Measurements from ENCODE around the gene PTCH1.

The PTCH1 gene

GRCh38 chr9:95507464-95508241 is 9.1 kb downstream of the PTCH1 start:
- Histone ChIP-seq H3K27me3 (ENCODE audit: control insufficient read depth in 1 of 2, insufficient read depth in 2 of 2, low read length in 2 of 2) (peaks cover 0 to 2% of the 10 kb centered on the region in 2 donors), H3K9ac (ENCODE audit: low read depth in 1 of 2, low read length in 2 of 2) (peak overlapping the region; percentile 66 to 85)

GRCh38 chr9:95506678-95507463 is 9.9 kb downstream of the PTCH1 start:
- H3K9ac ChIP-seq (ENCODE audit: low read depth in 1 of 2, low read length in 2 of 2): peak overlapping the region; percentile 66 to 85
- H3K4me1 ChIP-seq (ENCODE audit: control insufficient read depth in 1 of 2, insufficient read depth in 2 of 2, low read length in 2 of 2): peaks cover 13 to 22% of the 10 kb centered on the region in 2 donors
- peak overlapping the region; percentile 71 for H3K27ac ChIP-seq (ENCODE audit: low read depth, low read length)
- H3K9me3 ChIP-seq (ENCODE audit: control insufficient read depth in 1 of 2, low read length in 2 of 2): no peaks in the 10 kb centered on the region
- no peaks in the 10 kb centered on the region for H3K27me3 ChIP-seq (ENCODE audit: control insufficient read depth in 1 of 2, insufficient read depth in 2 of 2, low read length in 2 of 2)
- peak overlapping the region; percentile 75 to 88 for H3K4me3 ChIP-seq (ENCODE audit: low read depth in 1 of 2, low read length in 2 of 2)
- no peaks in the 10 kb centered on the region for H3K36me3 ChIP-seq (ENCODE audit: control insufficient read depth in 1 of 2, insufficient read depth in 2 of 2, low read length in 2 of 2)

More at GRCh38 chr9:95507464-95508241, 9.1 kb downstream of the PTCH1 start:
- Histone ChIP-seq H3K36me3 (ENCODE audit: control insufficient read depth in 1 of 2, insufficient read depth in 2 of 2, low read length in 2 of 2) (no peaks in the 10 kb centered on the region), H3K4me1 (ENCODE audit: control insufficient read depth in 1 of 2, insufficient read depth in 2 of 2, low read length in 2 of 2) (peaks cover 9 to 24% of the 10 kb centered on the region in 2 donors), H3K27ac (ENCODE audit: low read depth, low read length) (peak overlapping the region; percentile 71), H3K9me3 (ENCODE audit: control insufficient read depth in 1 of 2, low read length in 2 of 2) (no peaks in the 10 kb centered on the region), H3K4me3 (ENCODE audit: low read depth in 1 of 2, low read length in 2 of 2) (peak overlapping the region; percentile 75 to 88)

- peak overlapping the region; percentile 71 for H3K27ac ChIP-seq (ENCODE audit: low read depth, low read length)
- no peaks in the 10 kb centered on the region for H3K27me3 ChIP-seq (ENCODE audit: control insufficient read depth in 1 of 2, insufficient read depth in 2 of 2, low read length in 2 of 2)
- H3K4me1 ChIP-seq (ENCODE audit: control insufficient read depth in 1 of 2, insufficient read depth in 2 of 2, low read length in 2 of 2): peaks cover 9 to 17% of the 10 kb centered on the region in 2 donors
- peak overlapping the region; percentile 75 to 88 for H3K4me3 ChIP-seq (ENCODE audit: low read depth in 1 of 2, low read length in 2 of 2)
- no peaks in the 10 kb centered on the region for H3K36me3 ChIP-seq (ENCODE audit: control insufficient read depth in 1 of 2, insufficient read depth in 2 of 2, low read length in 2 of 2)
- H3K9me3 ChIP-seq (ENCODE audit: control insufficient read depth in 1 of 2, low read length in 2 of 2): no peaks in the 10 kb centered on the region
- peak overlapping the region; percentile 66 to 85 for H3K9ac ChIP-seq (ENCODE audit: low read depth in 1 of 2, low read length in 2 of 2)
These were observed 10.4 kb downstream of the PTCH1 start for GRCh38 chr9:95506428-95506677.

DNA sequence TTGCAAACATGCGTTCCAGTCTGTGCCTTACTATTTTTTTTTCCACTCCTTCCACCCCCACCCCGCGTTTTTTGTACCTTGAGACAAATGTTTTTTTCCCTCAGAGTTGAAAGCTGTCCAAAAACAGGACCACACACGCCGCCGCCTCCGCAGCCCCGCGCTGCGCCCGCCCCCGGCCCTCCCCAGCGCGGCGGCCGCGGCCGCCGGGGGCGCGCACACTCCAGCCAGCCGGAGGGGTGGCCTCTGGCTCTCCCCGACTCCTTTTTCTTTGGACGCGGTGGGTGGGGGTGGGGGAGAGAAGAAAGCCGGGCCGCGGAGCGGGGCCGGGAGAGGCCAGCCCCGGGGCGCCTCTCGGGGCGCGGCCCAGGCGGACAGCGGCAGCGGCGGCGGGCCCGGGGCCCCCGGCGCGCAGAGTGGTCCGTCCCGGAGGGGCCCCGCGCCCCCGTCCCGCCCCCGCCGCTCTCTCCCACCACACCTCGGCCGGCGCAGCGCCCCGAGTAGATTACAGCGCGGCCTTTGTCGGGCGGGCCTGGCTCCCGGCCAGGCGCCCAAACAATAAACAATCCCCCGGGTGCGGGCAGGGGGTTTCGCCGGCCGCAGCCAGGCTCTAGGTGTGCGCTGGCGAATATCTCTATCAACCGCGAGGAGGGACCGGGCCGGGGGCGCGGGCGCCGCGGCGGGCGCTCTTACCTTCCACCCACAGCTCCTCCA is 10.9 kb downstream of the PTCH1 start:
- H3K4me3 ChIP-seq (ENCODE audit: low read depth in 1 of 2, low read length in 2 of 2): peak overlapping the region; percentile 75 to 88
- no peaks in the 10 kb centered on the region for H3K36me3 ChIP-seq (ENCODE audit: control insufficient read depth in 1 of 2, insufficient read depth in 2 of 2, low read length in 2 of 2)
- H3K9me3 ChIP-seq (ENCODE audit: control insufficient read depth in 1 of 2, low read length in 2 of 2): no peaks in the 10 kb centered on the region
- no peaks in the 10 kb centered on the region for H3K27me3 ChIP-seq (ENCODE audit: control insufficient read depth in 1 of 2, insufficient read depth in 2 of 2, low read length in 2 of 2)
- peak overlapping the region; percentile 71 for H3K27ac ChIP-seq (ENCODE audit: low read depth, low read length)
- H3K9ac ChIP-seq (ENCODE audit: low read depth in 1 of 2, low read length in 2 of 2): peak overlapping the region; percentile 66 to 85
- peaks cover 8 to 17% of the 10 kb centered on the region in 2 donors for H3K4me1 ChIP-seq (ENCODE audit: control insufficient read depth in 1 of 2, insufficient read depth in 2 of 2, low read length in 2 of 2)

GRCh38 chr9:95505072-95505716 is 11.6 kb downstream of the PTCH1 start:
- peak overlapping the region; percentile 41 to 61 for H3K4me3 ChIP-seq (ENCODE audit: low read depth in 1 of 2, low read length in 2 of 2)
- H3K9me3 ChIP-seq (ENCODE audit: control insufficient read depth in 1 of 2, low read length in 2 of 2): no peaks in the 10 kb centered on the region
- no peaks in the 10 kb centered on the region for H3K27me3 ChIP-seq (ENCODE audit: control insufficient read depth in 1 of 2, insufficient read depth in 2 of 2, low read length in 2 of 2)
- no peak overlapping the region for H3K27ac ChIP-seq (ENCODE audit: low read depth, low read length)
- peaks cover 8 to 17% of the 10 kb centered on the region in 2 donors for H3K4me1 ChIP-seq (ENCODE audit: control insufficient read depth in 1 of 2, insufficient read depth in 2 of 2, low read length in 2 of 2)
- H3K9ac ChIP-seq (ENCODE audit: low read depth in 1 of 2, low read length in 2 of 2): peak overlapping the region in 1 of 2 donors; percentile 43
- H3K36me3 ChIP-seq (ENCODE audit: control insufficient read depth in 1 of 2, insufficient read depth in 2 of 2, low read length in 2 of 2): peaks cover 0 to under 1% of the 10 kb centered on the region in 2 donors

GRCh38 chr9:95504053-95504963 is 12.5 kb downstream of the PTCH1 start:
- Histone ChIP-seq H3K27ac (ENCODE audit: low read depth, low read length) (no peak overlapping the region), H3K9ac (ENCODE audit: low read depth in 1 of 2, low read length in 2 of 2) (no peak overlapping the region), H3K27me3 (ENCODE audit: control insufficient read depth in 1 of 2, insufficient read depth in 2 of 2, low read length in 2 of 2) (no peaks in the 10 kb centered on the region), H3K36me3 (ENCODE audit: control insufficient read depth in 1 of 2, insufficient read depth in 2 of 2, low read length in 2 of 2) (peaks cover 0 to 5% of the 10 kb centered on the region in 2 donors), H3K9me3 (ENCODE audit: control insufficient read depth in 1 of 2, low read length in 2 of 2) (no peaks in the 10 kb centered on the region), H3K4me1 (ENCODE audit: control insufficient read depth in 1 of 2, insufficient read depth in 2 of 2, low read length in 2 of 2) (peaks cover 13 to 19% of the 10 kb centered on the region in 2 donors), H3K4me3 (ENCODE audit: low read depth in 1 of 2, low read length in 2 of 2) (peak overlapping the region; percentile 41 to 61)

- Histone ChIP-seq H3K27ac (ENCODE audit: low read depth, low read length) (no peak overlapping the region), H3K36me3 (ENCODE audit: control insufficient read depth in 1 of 2, insufficient read depth in 2 of 2, low read length in 2 of 2) (peaks cover 0 to 5% of the 10 kb centered on the region in 2 donors), H3K4me1 (ENCODE audit: control insufficient read depth in 1 of 2, insufficient read depth in 2 of 2, low read length in 2 of 2) (peaks cover 13 to 23% of the 10 kb centered on the region in 2 donors), H3K27me3 (ENCODE audit: control insufficient read depth in 1 of 2, insufficient read depth in 2 of 2, low read length in 2 of 2) (no peaks in the 10 kb centered on the region), H3K9ac (ENCODE audit: low read depth in 1 of 2, low read length in 2 of 2) (no peak overlapping the region), H3K9me3 (ENCODE audit: control insufficient read depth in 1 of 2, low read length in 2 of 2) (no peaks in the 10 kb centered on the region), H3K4me3 (ENCODE audit: low read depth in 1 of 2, low read length in 2 of 2) (peak overlapping the region; percentile 19 to 42)
These were observed 13.4 kb downstream of the PTCH1 start for GRCh38 chr9:95503369-95503768.

DNA sequence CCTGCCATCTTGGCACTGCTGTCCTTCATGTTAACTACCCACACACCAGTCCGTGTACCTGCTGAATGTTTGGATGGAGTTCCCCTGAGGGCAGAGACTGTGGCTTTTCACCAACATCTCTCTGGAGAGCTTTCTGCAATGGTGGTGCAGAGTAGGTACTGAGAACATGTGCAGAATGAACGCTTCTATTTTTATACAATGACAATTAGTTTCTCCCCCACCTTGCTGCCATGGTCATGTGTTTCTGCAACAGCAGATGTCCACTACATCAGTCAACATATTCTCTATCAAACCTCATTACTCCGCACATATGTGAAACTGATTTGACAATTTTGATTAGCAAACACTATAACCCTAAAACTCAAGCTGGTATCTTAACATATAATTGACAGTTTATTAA is 14.5 kb downstream of the PTCH1 start:
- peaks cover 21 to 23% of the 10 kb centered on the region in 2 donors for H3K4me1 ChIP-seq (ENCODE audit: control insufficient read depth in 1 of 2, insufficient read depth in 2 of 2, low read length in 2 of 2)
- peaks cover 0 to 5% of the 10 kb centered on the region in 2 donors for H3K36me3 ChIP-seq (ENCODE audit: control insufficient read depth in 1 of 2, insufficient read depth in 2 of 2, low read length in 2 of 2)
- no peak overlapping the region for H3K27ac ChIP-seq (ENCODE audit: low read depth, low read length)
- no peaks in the 10 kb centered on the region for H3K27me3 ChIP-seq (ENCODE audit: control insufficient read depth in 1 of 2, insufficient read depth in 2 of 2, low read length in 2 of 2)
- no peak overlapping the region for H3K9ac ChIP-seq (ENCODE audit: low read depth in 1 of 2, low read length in 2 of 2)
- H3K9me3 ChIP-seq (ENCODE audit: control insufficient read depth in 1 of 2, low read length in 2 of 2): no peaks in the 10 kb centered on the region
- H3K4me3 ChIP-seq (ENCODE audit: low read depth in 1 of 2, low read length in 2 of 2): no peak overlapping the region

DNA sequence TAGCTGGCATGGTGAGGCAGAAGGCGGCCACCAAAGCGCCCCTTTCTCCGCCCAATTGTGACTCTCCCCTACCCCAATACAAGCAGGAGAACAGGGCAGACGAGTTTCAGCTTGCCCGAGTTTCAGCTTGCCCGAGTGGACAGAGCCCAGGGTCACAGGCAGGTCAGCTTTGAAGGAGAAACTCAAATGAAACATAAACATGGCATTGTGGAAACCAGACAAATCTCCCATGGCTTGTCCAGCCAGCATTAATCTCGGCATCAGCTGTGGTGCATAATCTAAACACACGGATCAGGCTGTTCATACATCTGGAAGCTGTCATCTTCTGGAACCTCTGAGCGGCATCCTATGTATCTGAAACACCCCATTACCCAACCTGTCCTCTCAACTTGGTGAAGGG is 16.9 kb downstream of the PTCH1 start:
- H3K4me3 ChIP-seq (ENCODE audit: low read depth in 1 of 2, low read length in 2 of 2): no peak overlapping the region
- H3K9ac ChIP-seq (ENCODE audit: low read depth in 1 of 2, low read length in 2 of 2): no peak overlapping the region
- H3K27ac ChIP-seq (ENCODE audit: low read depth, low read length): no peak overlapping the region
- H3K9me3 ChIP-seq (ENCODE audit: control insufficient read depth in 1 of 2, low read length in 2 of 2): no peaks in the 10 kb centered on the region
- H3K36me3 ChIP-seq (ENCODE audit: control insufficient read depth in 1 of 2, insufficient read depth in 2 of 2, low read length in 2 of 2): peaks cover 0 to 5% of the 10 kb centered on the region in 2 donors
- H3K27me3 ChIP-seq (ENCODE audit: control insufficient read depth in 1 of 2, insufficient read depth in 2 of 2, low read length in 2 of 2): no peaks in the 10 kb centered on the region
- peaks cover 22 to 34% of the 10 kb centered on the region in 2 donors for H3K4me1 ChIP-seq (ENCODE audit: control insufficient read depth in 1 of 2, insufficient read depth in 2 of 2, low read length in 2 of 2)

Data from duodenal mucosa (tissue), 2 donors.